Gastrocnemius medialis (tissue), 4 donors: ENCODE measurements around the gene SLC37A1. TPM values are rescaled to one million over a fixed set of nuclear protein-coding genes. Genes with fewer than 3 reads are reported as not detected.

Source experiments
- ATAC-seq, 2 donors: fragments of 150-250 bp; one replicate each; pipeline ENCODE4 v1.9.1; 2016
- DNase-seq, 2 donors: peaks; one replicate each; pipeline ENCODE4 v3.0.0-alpha.2; 2019
- H3K27ac ChIP-seq, 4 donors: fragments of 200-600 bp; sonication (generic); 1 replicate in 1 of 4; 2 replicates in 3 of 4; pipeline ENCODE4 v1.5.1; 2016 to 2018; ENCODE audit warnings: mild to moderate bottlenecking in 2 of 4, moderate library complexity in 1 of 4
- H3K27me3 ChIP-seq, 3 donors: fragments of 200-600 bp; sonication (generic) in 2 of 3; 1 replicate in 1 of 3; 2 replicates in 2 of 3; pipeline versions ENCODE4 v1.5.1 to v1.6.0; 2016 to 2019; ENCODE audit warnings: mild to moderate bottlenecking in 1 of 3, moderate library complexity in 1 of 3
- H3K36me3 ChIP-seq, 2 donors: fragments of 200-600 bp; sonication (generic) in 1 of 2; one replicate each; pipeline ENCODE4 v1.5.1; 2017 to 2018
- H3K4me1 ChIP-seq, 2 donors: fragments of 200-600 bp; sonication (generic) in 1 of 2; one replicate each; pipeline ENCODE4 v1.5.1; 2016 to 2017; ENCODE audit warnings: mild to moderate bottlenecking in 2 of 2
- H3K4me3 ChIP-seq, 4 donors: fragments of 200-600 bp; sonication (generic) in 3 of 4; 1 replicate in 1 of 4; 2 replicates in 3 of 4; pipeline ENCODE4 v1.5.1; 2016 to 2019; ENCODE audit warnings: mild to moderate bottlenecking in 2 of 4
- H3K9me3 ChIP-seq, 3 donors: fragments of 200-600 bp; sonication (generic) in 2 of 3; 1 replicate in 1 of 3; 2 replicates in 2 of 3; pipeline ENCODE4 v1.5.1; 2016 to 2019
- CTCF ChIP-seq, 5 experiments: fragments of 450-650 bp in 3 of 5; fragments of 200-600 bp in 2 of 5; sonication (generic) in 2 of 5; IDR thresholded peaks in 4 of 5; conservative IDR thresholded peaks in 1 of 5; 1 replicate in 4 of 5; 2 replicates in 1 of 5; pipeline ENCODE4 v1.5.1; 2016 to 2019; ENCODE audit warnings: antibody characterized with exemption in 5 of 5, mild to moderate bottlenecking in 3 of 5, moderate library complexity in 3 of 5
- POLR2A ChIP-seq, 2 donors: fragments of 450-650 bp; IDR thresholded peaks; one replicate each; pipeline ENCODE4 v1.6.1; 2017; ENCODE audit warnings: antibody characterized with exemption in 2 of 2, mild to moderate bottlenecking in 2 of 2, moderate library complexity in 2 of 2
- in situ Hi-C, 4 donors: fragments of 200-750 bp; cut with MboI; loops; one replicate each; pipeline versions ENCODE4 v1.15.0 to v1.8.0; 2017; ENCODE audit warnings: low sequenced_read_pairs in 4 of 4
- intact Hi-C: fragments of 100-400 bp; cut with DNase I; formaldehyde crosslinking; loops from one replicate; pipeline ENCODE4 v1.15.1; 2023; ENCODE audit warnings: low total_unique reads
- total RNA-seq, 4 donors: library from RNA; depleted of rRNA; stranded (reverse); fragments of >200 nt; gene quantifications; one replicate each; pipeline versions ENCODE4 v1.1.0 to v1.2.3, GENCODE V29; 2016

The SLC37A1 gene
- total RNA-seq, 4 donors from 2014 or later: 8.3 to 16.1 (median 12.4) TPM

- Histone ChIP-seq H3K27ac (no peak overlapping the region), H3K27me3 (no peaks in the 10 kb centered on the region), H3K36me3 (peaks cover 0 to 50% of the 10 kb centered on the region in 2 donors), H3K9me3 (no peaks in the 10 kb centered on the region), H3K4me3 (no peak overlapping the region), H3K4me1 (no peaks in the 10 kb centered on the region)
- no peak for DNase-seq
- TF ChIP-seq POLR2A (IDR thresholded peaks at IDR 0.05) (no peak), CTCF (IDR thresholded peaks at IDR 0.05 in 4 of 5, conservative IDR thresholded peaks at IDR 0.05 in 1 of 5) (no peak)
- in situ Hi-C loops: loop anchor here in 2 of 4 donors (25.0 kb wide), 1 partner anchor 98 kb away; no protein-coding TSS in a partner anchor
- intact Hi-C loops: no loop called here
- no peak for ATAC-seq
Measured at GRCh38 chr21:42560517-42561179, 47.0 kb downstream of the SLC37A1 start.

- Histone ChIP-seq H3K36me3 (peaks cover 0 to 54% of the 10 kb centered on the region in 2 donors), H3K27ac (no peak overlapping the region), H3K4me1 (no peaks in the 10 kb centered on the region), H3K9me3 (no peaks in the 10 kb centered on the region), H3K4me3 (no peak overlapping the region), H3K27me3 (no peaks in the 10 kb centered on the region)
- no peak for TF ChIP-seq POLR2A (IDR thresholded peaks at IDR 0.05)
- TF ChIP-seq CTCF (IDR thresholded peaks at IDR 0.05 in 4 of 5, conservative IDR thresholded peaks at IDR 0.05 in 1 of 5): no peak
- ATAC-seq (peak in 1 of 2 donors; percentile 16), DNase-seq (no peak)
- in situ Hi-C loops: loop anchor here in 2 of 4 donors (25.0 kb wide), 1 partner anchor 100 kb away; no protein-coding TSS in a partner anchor
- intact Hi-C loops: no loop called here
Measured at GRCh38 chr21:42561762-42562650, 48.4 kb downstream of the SLC37A1 start.

GRCh38 chr21:42562816-42563215 is 49.2 kb downstream of the SLC37A1 start:
- intact Hi-C loops: no loop called here
- ATAC-seq: no peak
- no peaks in the 10 kb centered on the region for H3K27me3 ChIP-seq

GRCh38 chr21:42563261-42563660 is 49.6 kb downstream of the SLC37A1 start:
- Histone ChIP-seq H3K4me1 (no peaks in the 10 kb centered on the region), H3K27me3 (no peaks in the 10 kb centered on the region), H3K27ac (no peak overlapping the region), H3K36me3 (peaks cover 0 to 54% of the 10 kb centered on the region in 2 donors), H3K4me3 (no peak overlapping the region), H3K9me3 (no peaks in the 10 kb centered on the region)
- TF ChIP-seq POLR2A (IDR thresholded peaks at IDR 0.05): no peak
- no peak for TF ChIP-seq CTCF (IDR thresholded peaks at IDR 0.05 in 4 of 5, conservative IDR thresholded peaks at IDR 0.05 in 1 of 5)
- in situ Hi-C loops: loop anchor here in 2 of 4 donors (25.0 kb wide), 1 partner anchor 101 kb away; no protein-coding TSS in a partner anchor
- DNase-seq: no peak
- intact Hi-C loops: no loop called here
- ATAC-seq: no peak

More at GRCh38 chr21:42562816-42563215, 49.2 kb downstream of the SLC37A1 start:
- DNase-seq: no peak
- Histone ChIP-seq H3K9me3 (no peaks in the 10 kb centered on the region), H3K4me1 (no peaks in the 10 kb centered on the region), H3K4me3 (no peak overlapping the region), H3K36me3 (peaks cover 0 to 54% of the 10 kb centered on the region in 2 donors), H3K27ac (no peak overlapping the region)
- in situ Hi-C loops: loop anchor here in 2 of 4 donors (25.0 kb wide), 1 partner anchor 101 kb away; no protein-coding TSS in a partner anchor
- TF ChIP-seq CTCF (IDR thresholded peaks at IDR 0.05 in 4 of 5, conservative IDR thresholded peaks at IDR 0.05 in 1 of 5): no peak
- no peak for TF ChIP-seq POLR2A (IDR thresholded peaks at IDR 0.05)
